Measurements from ENCODE around the gene SH3BGRL3.
"Not testable (repeated sequence)": the region's sequence is repeated elsewhere in the genome, so short reads cannot be mapped to it uniquely, and the experiment has no call there.

- TF ChIP-seq LEF1 (IDR thresholded peaks at IDR 0.05; ENCODE audit: borderline replicate concordance); FOXM1 (IDR thresholded peaks at IDR 0.05; ENCODE audit: borderline replicate concordance); HDGF (IDR thresholded peaks at IDR 0.05; ENCODE audit: borderline replicate concordance); SP1 (IDR thresholded peaks at IDR 0.05); BHLHE40 (IDR thresholded peaks at IDR 0.05; ENCODE audit: borderline replicate concordance); SUZ12 (IDR thresholded peaks at IDR 0.05): not testable (repeated sequence)
Measured at GRCh38 chr1:26292735-26293134, 12.8 kb downstream of the SH3BGRL3 start.

Measured in HEK293T (cell line).